ENCODE measurements around the gene YWHAH.

YWHAH gene

GRCh38 chr22:31901388-31902137 is 42.8 kb upstream of the YWHAH start:
- TF ChIP-seq CTCF (IDR thresholded peaks at IDR 0.05; ENCODE audit: low read depth, low read length), result no peak
- no peak overlapping the region for H3K4me3 ChIP-seq (replicated peaks in 1 of 2; ENCODE audit: low read depth in 2 of 2, low read length in 2 of 2)
- DNase-seq (ENCODE audit: low read depth in 2 of 2), result peak in 1 of 2 donors; percentile 63

GRCh38 chr22:31904651-31905050 is 39.7 kb upstream of the YWHAH start:
- no peak for TF ChIP-seq CTCF (IDR thresholded peaks at IDR 0.05; ENCODE audit: low read depth, low read length)
- H3K4me3 ChIP-seq (replicated peaks in 1 of 2; ENCODE audit: low read depth in 2 of 2, low read length in 2 of 2), result no peak overlapping the region
- no peak for DNase-seq (ENCODE audit: low read depth in 2 of 2)

GRCh38 chr22:31905356-31905755 is 39.0 kb upstream of the YWHAH start:
- no peak overlapping the region for H3K4me3 ChIP-seq (replicated peaks in 1 of 2; ENCODE audit: low read depth in 2 of 2, low read length in 2 of 2)
- no peak for DNase-seq (ENCODE audit: low read depth in 2 of 2)
- no peak for TF ChIP-seq CTCF (IDR thresholded peaks at IDR 0.05; ENCODE audit: low read depth, low read length)

GRCh38 chr22:31906086-31906485 is 38.2 kb upstream of the YWHAH start:
- no peak overlapping the region for H3K4me3 ChIP-seq (replicated peaks in 1 of 2; ENCODE audit: low read depth in 2 of 2, low read length in 2 of 2)
- DNase-seq (ENCODE audit: low read depth in 2 of 2), result no peak

GRCh38 chr22:31906569-31906968 is 37.8 kb upstream of the YWHAH start:
- TF ChIP-seq CTCF (IDR thresholded peaks at IDR 0.05; ENCODE audit: low read depth, low read length), result no peak
- no peak overlapping the region for H3K4me3 ChIP-seq (replicated peaks in 1 of 2; ENCODE audit: low read depth in 2 of 2, low read length in 2 of 2)
- DNase-seq (ENCODE audit: low read depth in 2 of 2), result no peak

More at GRCh38 chr22:31906086-31906485, 38.2 kb upstream of the YWHAH start:
- TF ChIP-seq CTCF (IDR thresholded peaks at IDR 0.05; ENCODE audit: low read depth, low read length), result no peak

- no peak for DNase-seq (ENCODE audit: low read depth in 2 of 2)
- no peak overlapping the region for H3K4me3 ChIP-seq (replicated peaks in 1 of 2; ENCODE audit: low read depth in 2 of 2, low read length in 2 of 2)
- TF ChIP-seq CTCF (IDR thresholded peaks at IDR 0.05; ENCODE audit: low read depth, low read length), result no peak
Observed at GRCh38 chr22:31909977-31910376, 34.4 kb upstream of the YWHAH start.
